ENCODE data around the gene CLOCK. TPM values are rescaled to one million over a fixed set of nuclear protein-coding genes. Genes with fewer than 3 reads are reported as not detected.

CLOCK gene
- total RNA-seq, 1 experiment from 2014 or later: 37.6 TPM

- Mint-ChIP-seq H3K27me3 (ENCODE audit: insufficient read depth, unreplicated experiment) (no peaks in the 10 kb centered on the region), H3K4me3 (ENCODE audit: unreplicated experiment) (no peak overlapping the region), H3K4me1 (ENCODE audit: insufficient read depth, unreplicated experiment) (no peaks in the 10 kb centered on the region), H3K36me3 (ENCODE audit: insufficient read depth, unreplicated experiment) (peaks cover 32% of the 10 kb centered on the region), H3K9me3 (ENCODE audit: unreplicated experiment) (no peaks in the 10 kb centered on the region), H3K27ac (ENCODE audit: low read depth, unreplicated experiment) (no peak overlapping the region)
- ChIA-PET CTCF (no interaction called here), POLR2A (no interaction called here)
- BruUV-seq (replicated peaks): no TSS peak
- intact Hi-C loops (cut with micrococcal nuclease): no loop called here
- no peak for DNase-seq (ENCODE audit: unreplicated experiment)
- no peak for TF ChIP-seq CTCF (IDR thresholded peaks at IDR 0.05; ENCODE audit: unreplicated experiment)
These were observed 80.7 kb downstream of the CLOCK start for GRCh38 chr4:55466001-55466400.

- intact Hi-C loops (cut with micrococcal nuclease): no loop called here
- DNase-seq (ENCODE audit: unreplicated experiment): peak; percentile 12
- Mint-ChIP-seq H3K27ac (ENCODE audit: low read depth, unreplicated experiment) (no peak overlapping the region), H3K4me3 (ENCODE audit: unreplicated experiment) (no peak overlapping the region), H3K4me1 (ENCODE audit: insufficient read depth, unreplicated experiment) (peaks cover 16% of the 10 kb centered on the region), H3K9me3 (ENCODE audit: unreplicated experiment) (no peaks in the 10 kb centered on the region), H3K27me3 (ENCODE audit: insufficient read depth, unreplicated experiment) (no peaks in the 10 kb centered on the region), H3K36me3 (ENCODE audit: insufficient read depth, unreplicated experiment) (peaks cover 33% of the 10 kb centered on the region)
- BruUV-seq (replicated peaks): no TSS peak
- ChIA-PET POLR2A (interaction anchor here (0.8 to 1.4 kb wide), 3 partner anchors 10 to 275 kb away, joined by 3 to 5 read pairs (median 3); no protein-coding TSS in a partner anchor), CTCF (interaction anchor here (0.9 kb wide), 1 partner anchor 9 kb away, joined by 4 read pairs; no protein-coding TSS in a partner anchor)
- TF ChIP-seq CTCF (IDR thresholded peaks at IDR 0.05; ENCODE audit: unreplicated experiment): no peak
These were observed 88.1 kb downstream of the CLOCK start for GRCh38 chr4:55458611-55459010.

GRCh38 chr4:55458164-55458563 lies 88.5 kb downstream of the CLOCK start:
- TF ChIP-seq CTCF (IDR thresholded peaks at IDR 0.05; ENCODE audit: unreplicated experiment): no peak
- Mint-ChIP-seq H3K4me1 (ENCODE audit: insufficient read depth, unreplicated experiment) (peaks cover 16% of the 10 kb centered on the region), H3K27ac (ENCODE audit: low read depth, unreplicated experiment) (no peak overlapping the region), H3K4me3 (ENCODE audit: unreplicated experiment) (no peak overlapping the region), H3K36me3 (ENCODE audit: insufficient read depth, unreplicated experiment) (peaks cover 33% of the 10 kb centered on the region), H3K9me3 (ENCODE audit: unreplicated experiment) (no peaks in the 10 kb centered on the region), H3K27me3 (ENCODE audit: insufficient read depth, unreplicated experiment) (no peaks in the 10 kb centered on the region)
- peak; percentile 71 for DNase-seq (ENCODE audit: unreplicated experiment)
- ChIA-PET CTCF (no interaction called here), POLR2A (interaction anchor here (0.8 to 1.4 kb wide), 2 partner anchors 20 to 276 kb away, joined by 3 to 5 read pairs; no protein-coding TSS in a partner anchor)
- intact Hi-C loops (cut with micrococcal nuclease): no loop called here
- BruUV-seq (replicated peaks): no TSS peak

- BruUV-seq (replicated peaks): no TSS peak
- Mint-ChIP-seq H3K27me3 (ENCODE audit: insufficient read depth, unreplicated experiment) (no peaks in the 10 kb centered on the region), H3K9me3 (ENCODE audit: unreplicated experiment) (no peaks in the 10 kb centered on the region), H3K36me3 (ENCODE audit: insufficient read depth, unreplicated experiment) (peaks cover 52% of the 10 kb centered on the region), H3K4me3 (ENCODE audit: unreplicated experiment) (no peak overlapping the region), H3K4me1 (ENCODE audit: insufficient read depth, unreplicated experiment) (peaks cover 6% of the 10 kb centered on the region), H3K27ac (ENCODE audit: low read depth, unreplicated experiment) (no peak overlapping the region)
- no peak for DNase-seq (ENCODE audit: unreplicated experiment)
- TF ChIP-seq CTCF (IDR thresholded peaks at IDR 0.05; ENCODE audit: unreplicated experiment): no peak
- intact Hi-C loops (cut with micrococcal nuclease): no loop called here
- POLR2A ChIA-PET: interaction anchor here (0.6 to 1.7 kb wide), 5 partner anchors 69 to 418 kb away, joined by 3 to 5 read pairs (median 4); no protein-coding TSS in a partner anchor
- CTCF ChIA-PET: interaction anchor here (0.6 kb wide), 1 partner anchor 98 kb away, joined by 3 read pairs; no protein-coding TSS in a partner anchor
These were observed 96.1 kb downstream of the CLOCK start for GRCh38 chr4:55450566-55450965.
